SH-SY5Y (cell line): ENCODE results near the gene BICD2.

ENCODE experiments used
- GATA2 ChIP-seq: IDR thresholded peaks from 2 replicates; pipeline ENCODE4 v1.6.1; 2011; ENCODE audit warnings: mild to moderate bottlenecking, low read depth, low read length
- GATA3 ChIP-seq: IDR thresholded peaks from 2 replicates; pipeline ENCODE4 v1.6.1; 2011; ENCODE audit warnings: low read depth, mild to moderate bottlenecking, low read length, moderate library complexity

The BICD2 gene

GRCh38 chr9:92668746-92669526 lies 95.7 kb downstream of the BICD2 start:
- TF ChIP-seq GATA2 (no peak), GATA3 (no peak)

GRCh38 chr9:92666912-92667532 lies 97.6 kb downstream of the BICD2 start:
- no peak for TF ChIP-seq GATA3
- TF ChIP-seq GATA2: no peak

GRCh38 chr9:92666236-92666635 lies 98.4 kb downstream of the BICD2 start:
- TF ChIP-seq GATA2: no peak
- no peak for TF ChIP-seq GATA3

GRCh38 chr9:92665836-92666235 lies 98.8 kb downstream of the BICD2 start:
- TF ChIP-seq GATA3: no peak
- TF ChIP-seq GATA2: no peak

- TF ChIP-seq GATA3: no peak
- no peak for TF ChIP-seq GATA2
Measured at GRCh38 chr9:92664394-92665152, 100.1 kb downstream of the BICD2 start.

GRCh38 chr9:92663951-92664350 lies 100.7 kb downstream of the BICD2 start:
- TF ChIP-seq GATA3 (no peak), GATA2 (no peak)

GRCh38 chr9:92663126-92663525 lies 101.5 kb downstream of the BICD2 start:
- TF ChIP-seq GATA2 (no peak), GATA3 (no peak)

- TF ChIP-seq GATA3 (no peak), GATA2 (no peak)
Measured at GRCh38 chr9:92661743-92662142, 102.9 kb downstream of the BICD2 start.
